T1000 (cell line): ENCODE data around the gene FSCN2.
"Not testable (repeated sequence)": the region's sequence is repeated elsewhere in the genome, so short reads cannot be mapped to it uniquely, and the experiment has no call there.

Experiments used
- DNase-seq: peaks from one replicate; lab custom pipeline; 2025; ENCODE audit warnings: mixed read lengths; lab: John Stamatoyannopoulos, UW

FSCN2 gene

DNA sequence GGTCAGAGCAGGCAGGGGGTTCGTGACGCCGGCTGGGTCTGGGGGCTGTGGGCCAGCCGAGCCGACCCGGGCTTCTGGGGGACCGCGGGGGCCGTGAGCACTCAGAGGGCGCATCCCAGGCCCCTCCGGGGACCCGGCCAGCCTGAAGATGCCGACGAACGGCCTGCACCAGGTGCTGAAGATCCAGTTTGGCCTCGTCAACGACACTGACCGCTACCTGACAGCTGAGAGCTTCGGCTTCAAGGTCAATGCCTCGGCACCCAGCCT lies 140 bp downstream of the FSCN2 start:
- DNase-seq: no peak

DNA sequence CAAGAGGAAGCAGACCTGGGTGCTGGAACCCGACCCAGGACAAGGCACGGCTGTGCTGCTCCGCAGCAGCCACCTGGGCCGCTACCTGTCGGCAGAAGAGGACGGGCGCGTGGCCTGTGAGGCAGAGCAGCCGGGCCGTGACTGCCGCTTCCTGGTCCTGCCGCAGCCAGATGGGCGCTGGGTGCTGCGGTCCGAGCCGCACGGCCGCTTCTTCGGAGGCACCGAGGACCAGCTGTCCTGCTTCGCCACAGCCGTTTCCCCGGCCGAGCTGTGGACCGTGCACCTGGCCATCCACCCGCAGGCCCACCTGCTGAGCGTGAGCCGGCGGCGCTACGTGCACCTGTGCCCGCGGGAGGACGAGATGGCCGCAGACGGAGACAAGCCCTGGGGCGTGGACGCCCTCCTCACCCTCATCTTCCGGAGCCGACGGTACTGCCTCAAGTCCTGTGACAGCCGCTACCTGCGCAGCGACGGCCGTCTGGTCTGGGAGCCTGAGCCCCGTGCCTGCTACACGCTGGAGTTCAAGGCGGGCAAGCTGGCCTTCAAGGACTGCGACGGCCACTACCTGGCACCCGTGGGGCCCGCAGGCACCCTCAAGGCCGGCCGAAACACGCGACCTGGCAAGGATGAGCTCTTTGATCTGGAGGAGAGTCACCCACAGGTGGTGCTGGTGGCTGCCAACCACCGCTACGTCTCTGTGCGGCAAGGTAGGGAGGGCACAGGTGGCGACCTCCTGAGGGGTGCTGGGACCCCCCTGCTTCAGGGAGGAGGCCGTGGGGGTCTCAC lies 667 bp downstream of the FSCN2 start:
- no peak for DNase-seq

- DNase-seq: no peak
These were observed 1.2 kb downstream of the FSCN2 start for GRCh38 chr17:81529437-81529803.

- not testable (repeated sequence) for DNase-seq
These were observed 2.8 kb downstream of the FSCN2 start for GRCh38 chr17:81531013-81531412.

GRCh38 chr17:81531998-81532404 lies 3.8 kb downstream of the FSCN2 start:
- DNase-seq: not testable (repeated sequence)

DNA sequence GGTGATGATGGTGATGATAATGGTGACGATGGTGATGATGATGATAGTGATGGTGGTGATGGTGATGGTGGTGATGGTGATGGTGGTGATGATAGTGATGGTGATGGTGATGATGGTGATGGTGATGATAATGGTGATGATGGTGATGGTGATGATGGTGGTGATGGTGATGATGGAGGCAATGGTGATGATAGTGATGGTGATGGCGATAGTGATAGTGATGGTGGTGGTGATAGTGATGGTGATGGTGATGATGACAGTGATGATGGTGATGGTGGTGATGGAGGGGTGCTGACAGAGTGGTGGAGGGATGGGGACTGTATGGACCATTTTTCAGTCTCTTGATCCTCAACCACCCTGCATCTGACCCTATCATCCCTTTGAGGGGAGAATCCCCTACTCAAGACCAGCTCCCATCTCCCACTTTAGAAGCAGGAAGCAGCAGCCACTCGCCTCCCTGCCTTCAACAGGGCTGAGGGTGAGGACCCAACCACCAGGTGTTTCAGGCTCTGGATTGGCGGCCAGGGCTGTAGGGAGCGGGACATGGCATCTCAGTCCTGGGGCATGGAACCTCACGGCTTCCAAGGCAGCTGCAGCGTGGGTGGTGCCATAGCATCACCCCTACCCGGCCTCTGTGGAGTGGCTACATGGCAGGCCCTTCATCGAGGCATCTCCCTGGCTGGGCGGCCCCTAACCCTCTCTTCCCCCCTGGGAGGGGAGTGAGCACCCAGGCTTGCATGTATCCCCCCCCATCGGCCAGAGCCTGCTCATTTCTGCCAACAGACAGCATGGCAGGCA lies 4.5 kb downstream of the FSCN2 start:
- DNase-seq: no peak

- DNase-seq: no peak
These were observed 5.4 kb downstream of the FSCN2 start for GRCh38 chr17:81533339-81534141.

DNA sequence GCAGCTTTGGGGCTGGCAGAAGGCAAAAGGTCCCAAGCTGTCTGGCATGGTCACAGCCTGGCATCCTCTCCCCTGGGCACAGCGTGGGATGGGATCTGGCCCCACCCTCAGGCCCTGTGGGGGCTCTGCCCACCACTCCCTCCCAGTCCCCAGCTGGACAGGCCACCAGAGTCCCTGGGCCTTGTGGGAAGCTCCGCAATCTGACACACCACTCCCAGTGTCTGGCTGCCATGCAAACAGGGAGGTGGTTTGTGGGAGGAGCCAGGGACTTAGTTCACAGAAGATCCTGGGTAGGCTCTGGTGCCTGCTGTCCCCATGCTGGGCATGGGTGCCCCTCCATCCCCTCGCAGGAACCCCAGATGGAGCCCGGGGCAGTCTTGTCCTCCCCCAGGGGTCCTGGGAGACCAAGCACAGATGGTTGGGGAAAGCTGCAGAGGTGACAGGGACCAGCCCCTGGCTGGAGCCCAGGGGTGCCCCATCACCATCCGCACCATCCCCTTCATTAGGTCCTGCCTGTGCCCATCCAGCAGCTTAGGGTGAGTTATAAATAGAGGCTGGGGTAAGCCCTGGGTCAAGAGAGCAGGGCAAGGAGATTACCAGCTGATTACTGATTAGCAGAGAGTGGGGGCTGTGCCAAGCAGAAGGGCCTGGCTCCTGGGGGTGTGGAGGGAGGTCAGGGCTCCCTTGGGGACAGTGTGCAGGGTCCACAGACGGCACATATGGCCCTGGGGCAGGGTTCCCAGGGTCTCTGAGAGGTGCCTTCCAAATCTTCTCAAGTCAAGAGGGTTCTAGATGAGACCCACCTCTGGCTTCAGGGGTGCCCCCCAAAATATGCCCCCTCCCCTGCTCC lies 6.2 kb downstream of the FSCN2 start:
- DNase-seq: no peak

DNA sequence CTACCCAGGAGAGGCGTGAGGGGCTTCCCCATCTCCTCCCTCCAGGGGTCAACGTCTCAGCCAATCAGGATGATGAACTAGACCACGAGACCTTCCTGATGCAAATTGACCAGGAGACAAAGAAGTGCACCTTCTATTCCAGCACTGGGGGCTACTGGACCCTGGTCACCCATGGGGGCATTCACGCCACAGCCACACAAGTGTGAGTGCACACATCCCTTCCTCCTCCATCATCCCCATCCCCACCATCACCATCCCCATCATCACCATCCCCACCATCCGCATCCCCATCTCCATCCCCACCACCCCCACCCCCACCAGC lies 6.8 kb downstream of the FSCN2 start:
- no peak for DNase-seq

DNA sequence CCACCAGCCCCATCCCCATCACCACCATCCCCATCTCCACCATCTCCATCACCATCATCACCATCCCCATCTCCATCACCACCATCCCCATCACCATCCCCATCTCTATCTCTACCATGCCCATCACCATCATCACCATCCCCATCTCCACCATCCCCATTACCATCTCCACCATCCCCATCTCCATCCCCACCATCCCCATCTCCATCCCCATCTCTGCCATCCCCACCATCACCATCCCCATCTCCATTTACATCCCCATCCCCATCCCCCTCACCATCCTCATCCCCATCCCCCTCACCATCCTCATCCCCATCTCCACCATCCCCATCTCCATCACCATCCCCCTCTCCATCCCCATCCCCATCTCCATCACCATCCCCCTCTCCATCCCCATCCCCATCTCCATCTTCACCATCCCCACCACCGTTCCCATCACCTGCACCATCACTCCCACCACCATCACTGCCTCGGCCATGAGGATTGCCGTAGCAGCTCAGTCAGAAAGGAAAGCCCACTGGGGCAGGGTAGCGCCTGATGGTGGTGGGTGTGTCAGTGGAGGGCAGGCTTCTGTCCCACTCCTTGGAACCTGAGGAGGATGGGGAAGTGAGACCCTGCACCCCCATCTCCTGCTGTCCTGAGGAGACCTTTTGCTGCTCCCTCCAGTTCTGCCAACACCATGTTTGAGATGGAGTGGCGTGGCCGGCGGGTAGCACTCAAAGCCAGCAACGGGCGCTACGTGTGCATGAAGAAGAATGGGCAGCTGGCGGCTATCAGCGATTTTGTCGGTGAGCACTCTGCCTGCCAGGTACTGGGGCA lies 7.5 kb downstream of the FSCN2 start:
- DNase-seq: no peak

DNA sequence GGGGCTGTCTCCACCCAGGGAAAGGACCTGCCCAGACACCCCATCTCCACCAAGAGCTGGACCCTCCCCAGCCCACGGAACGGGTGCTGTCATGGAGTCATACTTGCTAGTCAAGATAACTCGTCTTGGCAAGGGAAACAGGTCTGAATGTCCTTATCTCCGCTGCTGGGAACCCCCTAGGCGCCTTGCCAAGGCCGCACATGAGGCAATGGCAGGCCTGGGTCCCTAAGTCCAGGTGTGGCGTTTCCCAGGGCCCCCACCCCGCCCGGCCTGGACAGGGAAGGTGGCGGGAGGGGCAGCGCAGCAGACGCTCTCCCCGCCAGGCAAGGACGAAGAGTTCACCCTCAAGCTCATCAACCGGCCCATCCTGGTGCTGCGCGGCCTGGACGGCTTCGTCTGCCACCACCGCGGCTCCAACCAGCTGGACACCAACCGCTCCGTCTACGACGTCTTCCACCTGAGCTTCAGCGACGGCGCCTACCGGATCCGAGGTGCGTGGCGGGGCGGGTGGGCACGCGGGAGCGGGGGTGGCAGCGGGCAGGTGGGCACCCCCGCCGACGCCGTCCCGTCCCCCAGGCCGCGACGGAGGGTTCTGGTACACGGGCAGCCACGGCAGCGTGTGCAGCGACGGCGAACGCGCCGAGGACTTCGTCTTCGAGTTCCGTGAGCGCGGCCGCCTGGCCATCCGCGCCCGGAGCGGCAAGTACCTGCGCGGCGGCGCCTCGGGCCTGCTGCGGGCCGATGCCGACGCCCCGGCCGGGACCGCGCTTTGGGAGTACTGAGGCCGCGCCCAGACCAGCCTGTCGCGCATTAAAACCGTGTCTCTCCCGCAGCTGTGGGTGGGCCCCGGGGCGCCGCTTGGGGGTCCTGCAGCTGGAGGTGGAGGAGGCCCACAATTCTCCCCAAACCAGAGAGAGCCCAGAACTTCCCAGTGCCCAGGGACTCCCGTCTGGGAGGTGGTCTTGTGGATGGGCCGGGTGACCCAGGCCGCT lies 8.4 kb downstream of the FSCN2 start:
- no peak for DNase-seq

DNA sequence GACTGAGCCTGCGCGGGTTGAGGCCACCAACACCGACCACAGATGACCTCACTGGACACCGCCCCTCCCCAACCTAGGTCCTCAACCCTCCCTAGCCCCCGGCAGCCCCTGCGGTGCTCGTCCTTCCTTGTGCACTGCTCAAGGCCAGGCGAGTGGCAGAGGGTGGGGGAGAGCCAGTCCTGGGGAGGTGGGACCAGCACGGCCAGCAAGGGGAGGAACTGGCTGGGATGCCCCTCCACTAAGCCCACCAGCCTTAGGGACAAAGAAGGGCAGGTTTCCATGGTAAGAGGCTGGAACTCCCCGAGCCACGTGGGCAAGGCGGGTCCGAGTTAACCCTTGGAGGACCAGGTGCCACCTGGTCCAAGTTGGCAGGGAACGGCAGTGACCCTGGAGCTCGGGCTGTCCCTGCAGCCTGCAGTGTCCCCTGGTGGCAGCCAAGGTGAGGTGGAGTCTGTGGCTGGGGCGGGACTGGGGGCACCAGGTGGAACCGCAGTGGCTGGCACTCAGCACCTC lies 9.2 kb downstream of the FSCN2 start:
- DNase-seq: no peak

DNA sequence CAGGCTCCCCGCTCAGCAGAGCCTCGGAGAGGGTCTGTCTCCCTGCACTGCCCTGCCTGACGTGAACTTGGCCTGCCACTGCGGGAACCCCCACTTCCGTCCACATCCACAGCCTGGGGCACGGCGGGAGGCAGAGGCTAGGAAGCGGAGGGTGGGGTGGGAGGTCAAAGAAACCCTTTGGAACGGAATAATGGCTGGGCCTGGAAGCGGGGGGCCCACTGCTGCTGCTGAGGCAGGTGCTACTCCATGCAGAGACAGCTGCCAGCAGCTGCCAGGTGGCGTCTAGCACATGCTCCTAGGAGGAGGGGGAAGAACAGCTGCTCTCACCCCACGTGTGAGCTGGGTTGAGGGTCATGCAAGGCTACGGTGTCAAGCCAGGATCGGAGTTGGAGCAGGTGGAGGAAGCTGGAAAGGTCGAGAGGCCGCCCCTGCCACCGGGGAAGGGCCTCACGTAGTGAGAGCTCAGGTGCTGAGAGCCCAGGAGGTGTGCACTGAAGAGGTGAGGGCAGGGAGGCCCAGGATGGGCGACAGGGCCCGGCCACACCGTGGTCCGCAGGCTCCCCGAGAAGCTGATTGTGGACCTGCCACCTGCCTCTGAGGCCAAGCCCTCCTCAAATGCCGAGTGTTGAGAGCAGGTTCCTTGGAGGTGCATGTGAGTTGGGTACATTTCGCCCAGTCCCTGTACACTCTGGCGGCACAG lies 9.8 kb downstream of the FSCN2 start:
- no peak for DNase-seq

GRCh38 chr17:81538651-81539570 lies 10.7 kb downstream of the FSCN2 start:
- DNase-seq: no peak

- no peak for DNase-seq
These were observed 11.4 kb downstream of the FSCN2 start for GRCh38 chr17:81539571-81539900.

DNA sequence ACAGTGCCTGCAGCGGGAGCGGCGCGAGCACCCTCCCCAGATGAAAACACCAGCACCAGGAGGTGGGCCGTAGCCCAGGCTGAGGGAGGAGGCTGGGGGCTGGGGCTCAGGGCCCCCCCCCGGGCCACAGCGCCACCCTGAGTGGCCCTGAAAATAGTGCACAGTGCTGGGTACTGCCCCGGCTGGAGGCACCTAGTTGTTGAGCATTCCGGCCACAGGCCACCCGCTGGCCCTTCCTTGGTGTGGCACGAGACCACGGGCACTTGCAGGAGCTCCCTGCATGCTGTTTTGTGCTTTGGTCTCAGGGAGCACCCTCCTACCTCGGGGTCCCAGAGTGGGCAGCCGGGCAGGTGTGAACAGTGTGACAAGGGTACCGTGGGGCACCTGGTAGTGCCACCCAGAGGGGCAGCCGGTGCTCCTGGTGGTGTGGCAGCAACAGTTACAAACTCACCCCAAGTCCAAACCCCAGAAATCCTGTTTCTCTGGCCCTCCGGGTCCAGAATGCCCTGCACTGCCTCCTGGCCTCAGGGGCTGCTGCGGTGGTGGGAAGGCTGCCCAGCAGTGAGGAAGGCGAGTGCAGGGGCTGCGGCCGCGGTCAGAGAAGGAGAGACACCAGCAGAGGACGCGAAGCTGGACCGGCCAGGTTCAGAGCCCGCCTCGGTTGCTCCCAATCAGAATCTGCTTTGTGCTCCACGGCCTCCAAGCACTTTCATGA lies 11.9 kb downstream of the FSCN2 start:
- DNase-seq: no peak

DNA sequence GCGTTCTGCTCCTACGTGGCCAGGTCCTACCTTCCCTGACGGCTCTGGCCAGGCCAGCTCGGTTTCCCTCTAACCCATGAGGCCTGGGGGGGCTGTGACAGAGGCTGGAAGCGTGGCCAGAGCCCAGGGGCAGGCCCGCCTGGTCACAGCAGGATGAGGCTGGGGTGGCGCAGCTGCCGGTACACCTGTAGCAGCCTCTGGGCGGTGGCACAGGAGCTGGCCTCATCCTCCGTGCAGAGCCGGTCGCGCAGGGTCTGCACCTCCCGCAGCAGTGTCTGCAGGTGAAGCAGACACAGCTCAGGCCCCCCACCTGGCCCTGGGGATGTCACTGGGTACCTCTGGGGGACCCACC lies 12.5 kb downstream of the FSCN2 start:
- no peak for DNase-seq

GRCh38 chr17:81541123-81541522 lies 12.9 kb downstream of the FSCN2 start:
- no peak for DNase-seq
